ENCODE results near the gene PLCB1.

The PLCB1 gene

GRCh38 chr20:8215361-8215781 lies 83.3 kb downstream of the PLCB1 start:
- no peak for DNase-seq

- DNase-seq, result no peak
Observed at GRCh38 chr20:8216375-8217200, 84.5 kb downstream of the PLCB1 start.

GRCh38 chr20:8218861-8219260 lies 86.8 kb downstream of the PLCB1 start:
- DNase-seq, result no peak

- no peak for DNase-seq
Observed at GRCh38 chr20:8219403-8219802, 87.3 kb downstream of the PLCB1 start.

GRCh38 chr20:8220716-8221115 lies 88.7 kb downstream of the PLCB1 start:
- no peak for DNase-seq

GRCh38 chr20:8221887-8222419 lies 89.9 kb downstream of the PLCB1 start:
- no peak for DNase-seq

GRCh38 chr20:8223091-8223870 lies 91.2 kb downstream of the PLCB1 start:
- DNase-seq, result no peak

GRCh38 chr20:8225658-8226057 lies 93.6 kb downstream of the PLCB1 start:
- no peak for DNase-seq

- no peak for DNase-seq
Observed at GRCh38 chr20:8226106-8226505, 94.0 kb downstream of the PLCB1 start.

- DNase-seq, result no peak
Observed at GRCh38 chr20:8227293-8227692, 95.2 kb downstream of the PLCB1 start.

GRCh38 chr20:8228315-8228714 lies 96.2 kb downstream of the PLCB1 start:
- no peak for DNase-seq

- DNase-seq, result no peak
Observed at GRCh38 chr20:8229090-8229489, 97.0 kb downstream of the PLCB1 start.

GRCh38 chr20:8231038-8231437 lies 99.0 kb downstream of the PLCB1 start:
- no peak for DNase-seq

- DNase-seq, result no peak
Observed at GRCh38 chr20:8232332-8232731, 100.3 kb downstream of the PLCB1 start.

GRCh38 chr20:8234580-8234979 lies 102.5 kb downstream of the PLCB1 start:
- no peak for DNase-seq

GRCh38 chr20:8242066-8242465 lies 110.0 kb downstream of the PLCB1 start:
- DNase-seq, result no peak

- DNase-seq, result no peak
Observed at GRCh38 chr20:8242827-8243724, 111.0 kb downstream of the PLCB1 start.

- DNase-seq, result no peak
Observed at GRCh38 chr20:8244637-8245036, 112.6 kb downstream of the PLCB1 start.

- no peak for DNase-seq
Observed at GRCh38 chr20:8246153-8246552, 114.1 kb downstream of the PLCB1 start.

GRCh38 chr20:8246716-8247115 lies 114.7 kb downstream of the PLCB1 start:
- DNase-seq, result no peak

- DNase-seq, result no peak
Observed at GRCh38 chr20:8248051-8248450, 116.0 kb downstream of the PLCB1 start.

- DNase-seq, result no peak
Observed at GRCh38 chr20:8249634-8250033, 117.6 kb downstream of the PLCB1 start.

All from SHP77 treated with DMSO at 0.1 percent for 48 hours (cell line).